Heart right ventricle (tissue), 16 donors: ENCODE results near the gene MYO15B. TPM values are rescaled to one million over a fixed set of nuclear protein-coding genes. Genes with fewer than 3 reads are reported as not detected.

Source experiments
- ATAC-seq, 8 donors: fragments of 200-7000 bp; cut with Tn5 transposase; one replicate each; pipeline ENCODE4 v1.9.1; 2020; ENCODE audit warnings: mild to moderate bottlenecking in 8 of 8, moderate library complexity in 8 of 8, moderate number of reproducible peaks in 1 of 8
- DNase-seq, 2 donors: peaks; one replicate each; pipeline ENCODE4 v3.0.0-alpha.2; 2020
- H3K27ac ChIP-seq, 10 donors: fragments of 200-600 bp; sonication (generic) in 2 of 10; one replicate each; pipeline versions ENCODE4 v1.5.0 to v1.8.0; 2020 to 2022; ENCODE audit warnings: mild to moderate bottlenecking in 3 of 10
- H3K27me3 ChIP-seq, 7 donors: fragments of 200-600 bp; one replicate each; pipeline ENCODE4 v1.8.0; 2021 to 2022; ENCODE audit warnings: mild to moderate bottlenecking in 2 of 7
- H3K36me3 ChIP-seq, 9 donors: fragments of 200-600 bp; sonication (generic) in 1 of 9; one replicate each; pipeline versions ENCODE4 v1.5.0 to v1.8.0; 2020 to 2022; ENCODE audit warnings: mild to moderate bottlenecking in 2 of 9
- H3K4me1 ChIP-seq, 9 donors: fragments of 200-600 bp; sonication (generic) in 1 of 9; one replicate each; pipeline versions ENCODE4 v1.5.0 to v1.8.0; 2020 to 2022; ENCODE audit warnings: mild to moderate bottlenecking in 4 of 9
- H3K4me3 ChIP-seq, 10 donors: fragments of 200-600 bp; sonication (generic) in 2 of 10; one replicate each; pipeline versions ENCODE4 v1.5.0 to v1.8.0; 2020 to 2022; ENCODE audit warnings: mild to moderate bottlenecking in 7 of 10, moderate library complexity in 2 of 10
- H3K9me3 ChIP-seq, 11 donors: fragments of 200-600 bp in 10 of 11; sonication (generic) in 2 of 11; one replicate each; pipeline versions ENCODE4 v1.5.0 to v1.8.0; 2013 to 2022; ENCODE audit warnings: mild to moderate bottlenecking in 2 of 11, control low read depth in 1 of 11, moderate library complexity in 1 of 11
- WGBS, 2 donors: extraction: QIAGEN DNeasy Blood & Tissue Kit; methylation state at CpG; one replicate each; pipeline ENCODE4 v1.1.7; 2013; ENCODE audit warnings: inconsistent platforms in 1 of 2; 5-methylcytosine and 5-hydroxymethylcytosine counted together
- intact Hi-C, 10 donors: fragments of 100-400 bp; cut with DNase I; formaldehyde crosslinking; loops; one replicate each; pipeline versions ENCODE4 v1.11.1 to v1.14.2; 2022
- polyA plus RNA-seq, 2 donors: library from polyadenylated mRNA; stranded (reverse); fragments of 200-250 nt; gene quantifications; one replicate each; pipeline ENCODE4 v1.2.3, GENCODE V29; 2013
- total RNA-seq, 10 donors: library from RNA; stranded (reverse); fragmentation: NEBNext Ultra II Directional in 3 of 10; extraction: Animal tissue kit (Norgen Biotek cat#: 25700) in 3 of 10; gene quantifications; one replicate each; pipeline versions ENCODE4 v1.2.1 to v1.2.4, GENCODE V29; 2021 to 2023
- TF ChIP-seq, protein P1 (sequence below), 9 donors: fragments of 200-600 bp; sonication (generic) in 2 of 9; IDR thresholded peaks; one replicate each; pipeline versions ENCODE4 v1.5.0 to v1.8.0; 2021 to 2022; ENCODE audit warnings: antibody characterized with exemption in 9 of 9, mild to moderate bottlenecking in 5 of 9, moderate library complexity in 1 of 9
- donor health status: Arrhythmogenic right ventricular cardiomyopathy.
- donor health status: ischemic (EF 13 %, LVEDD 7.1; RV severe dilation, severe dysfunction).
- donor health status: healthy with polysubstance abuse.
- donor health status: DM: no; HTN: yes; CAD: no.
- donor health status: DM: no; HTN: no; CAD: no.
- donor health status: ischemic (EF 25% LVEDD 6.9; RV normal size, moderate dysfunction).
- donor health status: ischemic (EF 25% LVEDD 5.7; RV mildly dilated, moderate dysfunction).
- donor health status: healthy.
- donor health status: DM: yes; HTN: yes; CAD: no.
- donor health status: Ischemic cardiomyopathy.
- donor health status: ischemic (EF 35%, LVEDD 5.7; RV mildly dilated, moderate dysfunction).
- donor health status: nonischemic (EF 11% LVEDD 7.7; RV severe dilation, severe dysfunction).
- donor health status: DM: yes; HTN: yes; CAD: no.
- donor health status: PGD.
- donor health status: ischemic (EF 29% LVEDD 5.4; RV normal size, mild dysfunction).
- donor health status: nonischemic (EF 23%, LVEDD 6.1; RV moderate dilation, normal function).

The MYO15B gene
- total and polyA plus RNA-seq, 12 donors: 27.9 to 205 (median 45.8) TPM

DNA sequence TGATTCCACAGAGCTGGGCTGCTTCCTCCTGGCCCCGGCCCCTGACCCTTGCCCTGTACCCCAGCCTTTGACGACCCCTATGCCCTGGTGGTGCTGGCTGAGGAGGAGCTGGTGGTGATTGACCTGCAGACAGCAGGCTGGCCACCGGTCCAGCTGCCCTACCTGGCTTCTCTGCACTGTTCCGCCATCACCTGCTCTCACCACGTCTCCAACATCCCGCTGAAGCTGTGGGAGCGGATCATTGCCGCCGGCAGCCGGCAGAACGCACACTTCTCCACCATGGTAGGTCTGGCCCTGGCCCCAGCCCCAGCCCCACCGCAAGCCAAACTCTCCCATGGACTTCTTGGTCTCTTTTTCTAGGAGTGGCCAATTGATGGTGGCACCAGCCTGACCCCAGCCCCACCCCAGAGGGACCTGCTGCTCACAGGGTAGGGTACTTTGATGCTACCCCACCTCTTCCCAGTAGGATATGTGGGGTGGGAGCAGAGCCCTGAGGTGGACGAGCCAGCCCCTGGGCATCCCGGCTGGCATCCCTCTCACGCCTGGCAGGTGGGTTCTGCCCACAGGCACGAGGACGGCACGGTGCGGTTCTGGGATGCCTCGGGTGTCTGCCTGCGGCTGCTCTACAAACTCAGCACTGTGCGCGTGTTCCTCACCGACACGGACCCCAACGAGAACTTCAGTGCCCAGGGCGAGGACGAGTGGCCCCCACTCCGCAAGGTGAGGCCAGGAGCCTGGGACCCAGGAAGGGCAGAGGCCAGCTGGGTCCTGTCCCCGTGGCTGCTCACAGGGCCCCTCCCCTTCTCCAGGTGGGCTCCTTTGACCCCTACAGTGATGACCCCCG, 19.0 kb upstream of the MYO15B start:
- TF ChIP-seq, protein P1, sequence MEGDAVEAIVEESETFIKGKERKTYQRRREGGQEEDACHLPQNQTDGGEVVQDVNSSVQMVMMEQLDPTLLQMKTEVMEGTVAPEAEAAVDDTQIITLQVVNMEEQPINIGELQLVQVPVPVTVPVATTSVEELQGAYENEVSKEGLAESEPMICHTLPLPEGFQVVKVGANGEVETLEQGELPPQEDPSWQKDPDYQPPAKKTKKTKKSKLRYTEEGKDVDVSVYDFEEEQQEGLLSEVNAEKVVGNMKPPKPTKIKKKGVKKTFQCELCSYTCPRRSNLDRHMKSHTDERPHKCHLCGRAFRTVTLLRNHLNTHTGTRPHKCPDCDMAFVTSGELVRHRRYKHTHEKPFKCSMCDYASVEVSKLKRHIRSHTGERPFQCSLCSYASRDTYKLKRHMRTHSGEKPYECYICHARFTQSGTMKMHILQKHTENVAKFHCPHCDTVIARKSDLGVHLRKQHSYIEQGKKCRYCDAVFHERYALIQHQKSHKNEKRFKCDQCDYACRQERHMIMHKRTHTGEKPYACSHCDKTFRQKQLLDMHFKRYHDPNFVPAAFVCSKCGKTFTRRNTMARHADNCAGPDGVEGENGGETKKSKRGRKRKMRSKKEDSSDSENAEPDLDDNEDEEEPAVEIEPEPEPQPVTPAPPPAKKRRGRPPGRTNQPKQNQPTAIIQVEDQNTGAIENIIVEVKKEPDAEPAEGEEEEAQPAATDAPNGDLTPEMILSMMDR (IDR thresholded peaks at IDR 0.05): no peak
- 96% methylated on average over 31 of the region's 31 CpGs for WGBS, 2 donors
- Histone ChIP-seq H3K27ac (no peak overlapping the region), H3K4me1 (peaks cover 0 to 18% (median 0%) of the 10 kb centered on the region in 9 donors), H3K36me3 (peaks cover 0 to 4% (median 0%) of the 10 kb centered on the region in 9 donors), H3K9me3 (no peaks in the 10 kb centered on the region), H3K4me3 (no peak overlapping the region), H3K27me3 (no peaks in the 10 kb centered on the region)
- DNase-seq (no peak), ATAC-seq (no peak)
- intact Hi-C loops: no loop called here

DNA sequence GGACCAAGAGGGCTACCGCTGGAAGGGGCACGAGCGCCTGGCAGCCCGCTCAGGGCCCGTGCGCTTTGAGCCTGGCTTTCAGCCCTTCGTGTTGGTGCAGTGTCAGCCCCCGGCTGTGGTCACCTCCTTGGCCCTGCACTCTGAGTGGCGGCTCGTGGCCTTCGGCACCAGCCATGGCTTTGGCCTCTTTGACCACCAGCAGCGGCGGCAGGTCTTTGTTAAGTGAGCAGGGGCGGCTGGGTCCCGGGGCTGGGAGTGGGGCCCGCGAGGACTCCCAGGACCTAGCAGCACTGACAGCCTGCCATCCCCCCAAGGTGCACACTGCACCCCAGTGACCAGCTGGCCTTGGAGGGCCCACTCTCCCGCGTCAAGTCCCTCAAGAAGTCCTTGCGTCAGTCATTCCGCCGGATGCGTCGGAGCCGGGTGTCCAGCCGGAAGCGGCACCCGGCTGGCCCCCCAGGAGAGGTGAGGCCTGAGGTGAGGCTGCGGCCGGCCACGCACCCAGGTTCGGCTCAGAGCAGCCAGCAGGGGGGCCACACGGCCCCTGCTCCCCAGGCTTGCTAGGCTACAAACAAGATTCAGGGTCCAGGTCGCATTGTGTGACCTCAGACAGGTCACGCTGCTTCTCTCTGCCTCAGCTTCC, 17.4 kb upstream of the MYO15B start:
- Histone ChIP-seq H3K4me1 (peaks cover 0 to 18% (median 0%) of the 10 kb centered on the region in 9 donors), H3K27me3 (no peaks in the 10 kb centered on the region), H3K36me3 (no peaks in the 10 kb centered on the region), H3K4me3 (no peak overlapping the region), H3K9me3 (no peaks in the 10 kb centered on the region), H3K27ac (peak overlapping the region in 2 of 10 donors; percentile 48 to 88)
- ATAC-seq: no peak
- intact Hi-C loops: no loop called here
- 95% methylated on average over 35 of the region's 35 CpGs for WGBS, 2 donors
- TF ChIP-seq, protein P1 (IDR thresholded peaks at IDR 0.05): no peak
- no peak for DNase-seq

DNA sequence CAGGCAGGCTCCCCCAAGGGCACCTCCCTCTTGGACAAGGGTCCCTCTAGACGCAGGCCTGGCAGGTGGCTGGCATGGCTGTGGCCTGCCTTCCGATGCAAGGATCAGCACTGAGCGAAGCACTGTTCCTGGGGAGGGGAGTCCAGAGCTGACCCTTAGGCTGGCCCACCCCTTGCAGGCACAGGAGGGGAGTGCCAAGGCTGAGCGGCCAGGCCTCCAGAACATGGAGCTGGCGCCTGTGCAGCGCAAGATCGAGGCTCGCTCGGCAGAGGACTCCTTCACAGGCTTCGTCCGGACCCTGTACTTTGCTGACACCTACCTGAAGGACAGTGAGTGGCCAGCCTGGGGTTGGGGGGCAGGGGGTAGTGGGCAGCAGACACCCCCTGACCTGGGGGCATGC, 16.8 kb upstream of the MYO15B start:
- TF ChIP-seq, protein P1 (IDR thresholded peaks at IDR 0.05): no peak
- peaks cover 0 to 18% (median 0%) of the 10 kb centered on the region in 9 donors for H3K4me1 ChIP-seq
- WGBS, 2 donors: 92% methylated on average over 11 of the region's 11 CpGs
- no peaks in the 10 kb centered on the region for H3K27me3 ChIP-seq
- intact Hi-C loops: no loop called here
- H3K27ac ChIP-seq: peak overlapping the region in 5 of 10 donors; percentile 35 to 88 (median 47)
- H3K4me3 ChIP-seq: no peak overlapping the region
- no peaks in the 10 kb centered on the region for H3K9me3 ChIP-seq
- peak in 2 of 8 donors; percentile 3 to 18 for ATAC-seq
- DNase-seq: no peak
- H3K36me3 ChIP-seq: no peaks in the 10 kb centered on the region

DNA sequence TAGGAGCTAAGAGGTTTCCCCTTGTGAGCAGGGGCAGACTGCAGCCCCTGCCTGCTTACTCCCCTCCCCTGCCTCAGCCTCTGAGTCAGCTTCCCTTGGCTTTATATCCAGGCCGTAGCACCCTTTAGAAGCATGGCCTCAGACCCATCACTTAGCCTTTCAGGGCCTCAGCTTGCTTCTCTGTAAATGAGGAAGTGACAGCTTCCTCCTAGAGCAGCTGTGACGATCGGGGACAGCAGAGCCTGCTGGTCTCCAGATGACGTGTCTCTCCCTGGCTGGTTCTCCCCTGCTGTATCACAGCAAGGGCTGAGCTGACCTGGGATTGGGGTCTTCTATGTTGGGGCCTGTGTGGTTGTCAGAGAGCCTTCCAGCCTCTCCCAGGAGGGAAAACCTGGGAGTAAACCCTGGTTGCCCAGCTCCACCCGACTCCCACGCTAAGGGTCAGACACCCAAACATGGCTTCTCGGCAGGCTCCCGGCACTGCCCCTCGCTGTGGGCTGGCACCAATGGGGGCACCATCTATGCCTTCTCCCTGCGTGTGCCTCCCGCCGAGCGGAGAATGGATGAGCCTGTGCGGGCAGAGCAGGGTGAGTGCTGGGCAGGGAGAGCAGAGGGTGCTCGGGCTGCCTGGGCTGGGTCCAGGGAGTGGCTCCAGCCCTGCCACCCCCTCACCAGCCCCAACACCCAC, 16.3 kb upstream of the MYO15B start:
- intact Hi-C loops: no loop called here
- DNase-seq: peak in 1 of 2 donors; percentile 48
- Histone ChIP-seq H3K27ac (peak overlapping the region in 5 of 10 donors; percentile 47 to 88 (median 48)), H3K36me3 (no peaks in the 10 kb centered on the region), H3K27me3 (no peaks in the 10 kb centered on the region), H3K9me3 (no peaks in the 10 kb centered on the region), H3K4me3 (no peak overlapping the region), H3K4me1 (peaks cover 0 to 18% (median 0%) of the 10 kb centered on the region in 9 donors)
- WGBS, 2 donors: 82 to 85% methylated on average over 15 of the region's 15 CpGs
- peak in 7 of 8 donors; percentile 46 to 80 (median 63) for ATAC-seq
- TF ChIP-seq, protein P1 (IDR thresholded peaks at IDR 0.05): no peak
